HG02610 (cell line): ENCODE results near the gene SCT.
"Not testable (repeated sequence)": the region's sequence is repeated elsewhere in the genome, so short reads cannot be mapped to it uniquely, and the experiment has no call there.

Experiments
- ATAC-seq: cut with Tn5 transposase; IDR thresholded peaks from one replicate; pipeline ENCODE4 v1.9.1; 2021; ENCODE audit warnings: mild to moderate bottlenecking, moderate library complexity; ENCODE audit not compliant: unreplicated experiment

SCT gene

DNA sequence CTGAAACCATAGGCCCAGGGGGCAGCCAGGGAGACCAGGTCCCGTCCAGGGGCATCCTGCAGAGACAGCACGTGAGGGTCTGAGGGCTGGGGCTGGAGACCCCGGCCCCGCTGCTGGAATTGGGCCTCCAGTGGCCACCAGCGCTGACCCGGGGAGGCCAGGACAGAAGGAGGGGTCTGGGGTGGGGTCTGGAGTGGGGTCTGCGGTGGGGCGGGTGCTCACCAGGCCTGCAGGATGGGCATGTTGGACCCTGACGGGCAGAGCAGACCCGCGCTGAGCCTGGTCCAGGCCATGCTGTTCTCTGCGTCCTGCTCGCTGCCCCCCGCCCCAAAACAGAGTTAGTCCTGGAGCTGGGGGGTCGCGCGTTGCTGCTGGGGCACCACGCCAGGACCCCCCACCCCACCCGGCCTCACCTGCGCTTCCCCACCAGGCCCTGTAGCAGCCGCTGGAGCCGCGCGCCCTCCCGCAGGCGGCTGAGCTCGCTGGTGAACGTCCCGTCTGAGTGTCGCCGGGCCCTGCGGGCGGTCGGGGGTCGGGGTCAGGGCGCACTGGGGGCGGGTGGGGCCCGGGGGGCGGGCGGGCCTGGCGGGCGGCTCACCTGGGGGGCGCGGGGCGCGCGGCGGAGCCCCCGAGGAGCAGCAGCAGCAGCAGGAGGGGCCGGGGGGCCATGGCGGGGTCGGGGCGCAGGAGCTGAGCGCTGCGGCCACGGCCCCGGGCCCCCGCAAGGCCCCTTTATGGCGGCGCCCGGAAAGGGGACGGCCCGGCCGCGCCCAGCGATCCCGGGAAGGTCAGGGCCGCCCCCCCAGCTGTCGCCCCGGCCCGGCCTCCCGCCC is at the start of gene SCT:
TSS of gene SCT (minus strand) at position 707 of the 833 bp plus-strand sequence. CDS start at position 669, 38 bp downstream.
- ATAC-seq, result no peak

- no peak for ATAC-seq
Observed at GRCh38 chr11:674406-674805, 47.4 kb upstream of the SCT start.

GRCh38 chr11:673866-674265 is 46.9 kb upstream of the SCT start:
- ATAC-seq, result no peak

DNA sequence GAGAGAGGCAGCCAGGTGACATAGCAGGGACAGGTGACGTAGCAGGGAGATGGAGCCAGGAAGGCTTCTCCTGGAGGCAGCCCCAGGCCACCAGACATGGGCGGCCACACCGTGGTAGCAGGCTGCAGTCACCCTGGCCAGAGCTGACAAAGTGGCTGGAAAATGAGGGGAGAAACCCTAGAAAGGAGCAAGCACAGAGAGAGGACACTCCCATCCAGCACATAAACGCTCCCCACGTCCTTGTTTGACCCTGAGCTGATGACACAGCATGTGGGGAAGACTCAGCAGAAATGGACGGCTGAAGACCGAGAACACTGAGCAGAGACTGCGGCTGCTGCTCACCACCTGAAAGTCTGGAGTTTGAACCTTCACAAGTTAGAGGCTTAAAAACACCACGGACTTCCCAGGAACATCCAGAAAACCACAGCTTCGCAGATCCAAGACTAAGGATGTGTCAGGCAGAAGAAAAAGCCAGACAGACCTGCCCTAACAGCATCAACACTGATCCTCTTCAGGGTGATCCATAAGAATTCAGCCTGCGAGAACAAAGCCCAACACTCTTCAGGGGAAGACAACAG is 38.8 kb upstream of the SCT start:
- ATAC-seq, result no peak

GRCh38 chr11:665062-665703 is 38.2 kb upstream of the SCT start:
- ATAC-seq, result no peak

DNA sequence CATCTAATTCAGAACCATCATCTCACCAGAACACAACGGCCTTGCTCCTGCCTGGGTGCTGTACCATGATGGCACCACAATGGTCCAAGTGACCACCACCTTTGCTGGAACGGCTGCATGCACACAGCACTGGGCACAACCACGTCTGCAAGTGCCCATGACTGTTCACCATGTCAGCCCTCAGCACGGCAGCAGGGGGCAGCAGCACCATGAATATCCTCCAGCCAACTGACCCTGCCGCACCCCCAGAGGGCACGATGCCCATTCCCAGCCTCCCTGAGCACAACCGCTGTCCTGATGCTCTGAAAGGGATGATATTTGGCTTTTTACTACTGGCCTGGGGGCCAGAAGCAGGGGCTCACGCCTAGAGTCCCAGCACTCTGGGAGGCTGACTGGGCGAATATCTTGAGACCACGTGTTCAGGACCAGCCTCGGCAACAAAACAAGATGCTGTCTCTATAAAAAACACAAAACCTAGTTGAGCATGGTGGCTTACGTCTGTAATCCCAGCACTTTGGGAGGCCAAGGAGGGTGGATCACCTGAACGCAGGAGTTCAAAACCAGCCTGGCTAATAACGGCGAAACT is 35.8 kb upstream of the SCT start:
- no peak for ATAC-seq

DNA sequence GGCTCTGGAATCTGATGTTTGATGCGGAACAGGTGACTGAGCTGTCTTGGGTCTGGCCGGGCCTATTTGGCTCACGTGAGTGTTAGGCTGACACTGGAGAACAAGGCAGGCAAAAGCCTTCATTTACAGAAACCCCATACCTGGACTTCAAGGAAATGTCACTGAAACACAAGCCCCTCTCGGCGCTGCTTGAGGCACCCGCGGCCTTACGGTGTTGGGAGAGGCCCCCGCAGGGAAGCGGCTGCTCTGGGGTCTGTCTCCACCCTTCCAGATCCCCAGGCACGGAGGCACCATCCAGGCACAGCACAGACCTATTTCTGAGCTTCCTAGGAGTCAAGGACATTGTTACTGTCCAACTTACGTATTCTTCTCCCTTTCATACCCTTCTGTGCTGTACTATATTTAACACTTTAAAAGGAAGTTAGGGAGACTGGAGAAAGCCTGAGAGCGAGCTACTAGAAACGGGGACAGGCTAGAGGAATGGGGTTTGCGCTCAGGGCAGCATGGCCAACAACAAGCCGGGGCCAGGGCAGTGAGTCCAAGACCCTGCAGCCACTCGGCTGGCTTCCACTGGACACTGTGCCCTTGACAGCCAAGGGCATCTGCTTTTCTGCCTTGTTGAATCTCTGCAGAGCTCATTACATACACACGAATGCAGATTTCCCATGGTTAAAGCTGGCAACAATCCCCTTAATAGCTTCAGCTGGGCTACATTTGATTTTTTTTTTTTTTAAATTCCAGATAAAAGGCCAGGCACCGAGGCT is 33.9 kb upstream of the SCT start:
- no peak for ATAC-seq

GRCh38 chr11:660281-660680 is 33.3 kb upstream of the SCT start:
- ATAC-seq, result no peak

- no peak for ATAC-seq
Observed at GRCh38 chr11:659532-660085, 32.6 kb upstream of the SCT start.

DNA sequence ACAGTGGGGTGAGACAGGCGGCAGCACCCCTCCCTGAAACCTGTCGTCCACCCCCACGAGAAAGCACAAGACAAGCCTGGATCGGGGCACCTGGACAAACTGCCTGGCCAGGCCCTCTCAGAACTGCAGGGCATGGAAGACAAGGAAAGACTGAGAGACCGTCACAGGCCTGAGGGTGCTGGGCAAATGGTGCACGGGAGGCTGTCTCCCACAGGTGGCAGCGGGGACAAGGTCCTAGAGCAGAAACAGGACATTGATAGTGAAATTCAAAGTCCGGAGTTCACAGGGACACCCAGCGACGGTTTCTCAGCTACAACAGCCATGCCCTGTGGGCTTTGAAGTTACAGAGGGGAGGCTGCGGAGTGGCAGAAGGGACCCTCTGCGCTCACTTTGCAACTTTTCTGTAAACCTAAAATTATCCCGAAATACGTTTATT is 30.7 kb upstream of the SCT start:
- ATAC-seq, result no peak

GRCh38 chr11:656866-657265 is 29.9 kb upstream of the SCT start:
- ATAC-seq, result no peak

- no peak for ATAC-seq
Observed at GRCh38 chr11:656426-656825, 29.4 kb upstream of the SCT start.

- ATAC-seq, result no peak
Observed at GRCh38 chr11:655036-655726, 28.2 kb upstream of the SCT start.

- ATAC-seq, result not testable (repeated sequence)
Observed at GRCh38 chr11:654444-654843, 27.5 kb upstream of the SCT start.

- ATAC-seq, result no peak
Observed at GRCh38 chr11:653837-654236, 26.9 kb upstream of the SCT start.

GRCh38 chr11:653136-653535 is 26.2 kb upstream of the SCT start:
- ATAC-seq, result not testable (repeated sequence)

DNA sequence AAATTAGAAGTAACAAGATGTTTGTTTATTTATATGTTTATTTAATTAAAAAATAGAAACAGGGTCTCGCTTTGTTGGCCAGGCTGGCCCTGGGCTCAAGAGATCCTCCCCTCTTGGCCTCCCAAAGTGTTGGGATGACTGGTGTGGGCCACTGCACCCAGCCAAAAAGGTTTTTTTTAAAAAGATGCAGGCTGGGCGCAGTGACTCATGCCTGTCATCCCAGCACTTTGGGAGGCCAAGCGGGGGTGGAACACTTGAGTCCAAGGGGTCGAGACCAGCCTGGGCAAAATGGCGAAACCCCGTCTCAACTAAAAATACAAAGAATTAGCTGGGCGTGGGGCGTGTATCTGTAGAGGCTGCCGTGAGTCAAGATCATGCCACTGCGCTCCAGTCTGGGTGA is 23.5 kb upstream of the SCT start:
- ATAC-seq, result no peak

- not testable (repeated sequence) for ATAC-seq
Observed at GRCh38 chr11:647672-648158, 20.7 kb upstream of the SCT start.

DNA sequence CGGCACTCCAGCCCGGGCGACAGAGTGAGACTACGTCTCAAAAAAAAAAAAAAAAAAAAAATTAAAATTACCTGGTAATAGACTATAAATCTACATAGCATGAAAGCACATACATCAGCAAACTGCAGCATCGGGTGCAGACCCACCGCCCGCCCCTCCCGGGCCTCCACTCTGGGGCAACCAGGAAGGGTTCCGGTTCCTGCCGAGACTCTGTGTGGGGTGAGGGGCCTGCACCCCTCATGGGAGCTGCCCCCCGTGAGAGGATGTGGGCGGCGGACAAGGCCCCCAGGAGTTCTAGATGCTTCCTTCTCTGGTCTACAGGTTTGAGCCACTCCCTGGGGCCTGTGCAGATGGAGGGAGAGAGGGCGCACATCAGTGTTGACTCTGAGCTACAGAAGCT is 19.2 kb upstream of the SCT start:
- ATAC-seq, result no peak

DNA sequence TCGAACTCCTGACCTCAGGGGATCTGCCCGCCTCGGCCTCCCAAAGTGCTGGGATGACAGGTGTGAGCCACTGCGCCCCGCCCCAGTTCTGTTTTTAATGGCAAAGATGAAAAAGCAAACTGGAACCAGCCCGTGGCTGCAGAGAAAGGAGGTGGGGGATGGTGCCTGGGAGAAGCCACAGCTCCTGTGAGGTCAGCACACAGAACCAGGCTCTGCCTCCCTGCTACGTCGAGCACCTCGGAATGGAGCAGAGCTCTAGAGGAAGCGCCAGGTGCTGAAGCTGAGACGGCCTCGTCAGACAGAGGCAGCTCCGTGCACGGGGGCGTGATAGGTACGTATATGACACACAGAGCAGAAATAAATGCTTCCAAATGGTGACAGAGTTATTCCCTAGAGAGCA is 18.6 kb upstream of the SCT start:
- no peak for ATAC-seq
